ENCODE results near the gene SLC7A7.
"Not testable (repeated sequence)": the region's sequence is repeated elsewhere in the genome, so short reads cannot be mapped to it uniquely, and the experiment has no call there.

SLC7A7 gene

GRCh38 chr14:22786685-22787084, 28.6 kb downstream of the SLC7A7 start:
- H3K27ac ChIP-seq, result no peak overlapping the region
- no peak for TF ChIP-seq CTCF (conservative IDR thresholded peaks at IDR 0.05)

DNA sequence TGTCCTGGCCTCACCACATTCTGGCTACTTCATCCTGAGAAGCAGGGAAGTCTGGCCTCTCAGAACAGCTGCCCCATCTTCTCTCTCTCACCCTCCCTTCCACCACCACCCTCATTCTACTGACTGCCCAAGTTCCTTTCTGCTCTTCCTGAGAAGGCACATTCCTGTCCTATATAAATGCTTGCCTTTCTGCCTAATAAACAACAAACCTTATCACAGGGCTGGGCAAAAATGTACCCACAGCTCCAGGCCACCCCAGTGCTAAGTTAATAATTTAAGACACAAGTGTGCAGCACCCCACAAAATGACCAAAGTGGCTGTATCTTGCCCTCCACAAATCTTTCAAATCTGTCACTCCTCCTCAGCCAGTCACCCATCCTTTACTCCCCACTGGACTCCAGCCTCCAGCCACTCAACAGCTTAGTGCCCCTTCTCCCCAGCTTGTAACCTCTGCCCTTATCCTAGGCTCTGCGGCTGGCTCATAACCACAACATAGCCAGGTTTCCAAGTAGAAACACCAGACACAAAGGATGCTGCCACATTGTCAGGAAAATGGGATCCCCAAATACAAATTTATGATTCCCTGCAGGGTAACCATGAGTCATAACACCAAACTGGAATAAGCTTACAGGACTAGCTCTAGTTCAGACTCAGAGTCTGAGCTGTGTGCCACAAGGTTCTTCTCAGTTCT, 33.8 kb downstream of the SLC7A7 start:
- H3K27ac ChIP-seq, result no peak overlapping the region
- TF ChIP-seq CTCF (conservative IDR thresholded peaks at IDR 0.05), result no peak

- TF ChIP-seq CTCF (conservative IDR thresholded peaks at IDR 0.05), result no peak
- no peak overlapping the region for H3K27ac ChIP-seq
These were observed 34.3 kb downstream of the SLC7A7 start for GRCh38 chr14:22780941-22781300.

GRCh38 chr14:22780105-22780679, 35.0 kb downstream of the SLC7A7 start:
- H3K27ac ChIP-seq, result no peak overlapping the region
- no peak for TF ChIP-seq CTCF (conservative IDR thresholded peaks at IDR 0.05)

- no peak for TF ChIP-seq CTCF (conservative IDR thresholded peaks at IDR 0.05)
- no peak overlapping the region for H3K27ac ChIP-seq
These were observed 37.2 kb downstream of the SLC7A7 start for GRCh38 chr14:22778084-22778483.

DNA sequence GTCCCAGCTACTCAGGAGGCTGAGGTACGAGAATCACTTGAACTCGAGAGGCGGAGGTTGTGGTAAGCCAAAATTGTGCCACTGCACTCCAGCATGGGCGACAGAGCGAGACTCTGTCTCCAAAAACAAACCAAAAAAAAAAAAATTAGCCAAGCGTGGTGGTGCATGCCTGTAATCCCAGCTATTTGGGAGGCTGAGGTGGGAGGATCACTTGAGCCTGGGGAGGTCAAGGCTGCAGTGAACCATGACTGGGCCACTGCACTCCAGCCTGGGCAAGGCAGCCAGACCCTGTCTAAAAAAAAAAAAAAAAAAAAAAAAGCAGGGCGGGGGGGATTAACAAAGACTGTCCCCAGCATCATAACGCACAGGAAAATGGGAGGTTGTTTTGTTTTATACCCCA, 38.4 kb downstream of the SLC7A7 start:
- not testable (repeated sequence) for H3K27ac ChIP-seq

DNA sequence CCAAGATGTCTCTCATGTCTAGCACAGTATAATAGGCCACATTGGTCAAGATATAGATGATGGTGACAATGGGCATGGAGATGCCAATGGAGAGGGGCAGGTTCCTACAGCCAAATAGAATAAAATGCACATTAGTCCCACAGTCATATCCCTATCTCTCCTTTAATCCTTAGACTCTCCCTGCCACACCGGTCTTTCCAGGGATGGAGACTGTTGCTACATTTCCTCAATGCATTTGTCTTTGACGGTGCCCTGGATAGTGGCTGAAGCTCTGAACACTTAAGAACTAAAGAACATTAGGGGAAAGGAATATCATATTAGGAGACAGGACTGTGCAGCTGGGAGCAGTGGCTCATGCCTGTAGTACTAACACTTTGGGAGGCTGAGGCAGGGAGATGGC, 39.0 kb downstream of the SLC7A7 start:
- no peak overlapping the region for H3K27ac ChIP-seq
- TF ChIP-seq CTCF (conservative IDR thresholded peaks at IDR 0.05), result no peak

GRCh38 chr14:22774011-22774706, 41.1 kb downstream of the SLC7A7 start:
- no peak overlapping the region for H3K27ac ChIP-seq
- TF ChIP-seq CTCF (conservative IDR thresholded peaks at IDR 0.05), result no peak

All from VCaP (cell line).